ENCODE measurements around the gene MPIG6B.

DNA sequence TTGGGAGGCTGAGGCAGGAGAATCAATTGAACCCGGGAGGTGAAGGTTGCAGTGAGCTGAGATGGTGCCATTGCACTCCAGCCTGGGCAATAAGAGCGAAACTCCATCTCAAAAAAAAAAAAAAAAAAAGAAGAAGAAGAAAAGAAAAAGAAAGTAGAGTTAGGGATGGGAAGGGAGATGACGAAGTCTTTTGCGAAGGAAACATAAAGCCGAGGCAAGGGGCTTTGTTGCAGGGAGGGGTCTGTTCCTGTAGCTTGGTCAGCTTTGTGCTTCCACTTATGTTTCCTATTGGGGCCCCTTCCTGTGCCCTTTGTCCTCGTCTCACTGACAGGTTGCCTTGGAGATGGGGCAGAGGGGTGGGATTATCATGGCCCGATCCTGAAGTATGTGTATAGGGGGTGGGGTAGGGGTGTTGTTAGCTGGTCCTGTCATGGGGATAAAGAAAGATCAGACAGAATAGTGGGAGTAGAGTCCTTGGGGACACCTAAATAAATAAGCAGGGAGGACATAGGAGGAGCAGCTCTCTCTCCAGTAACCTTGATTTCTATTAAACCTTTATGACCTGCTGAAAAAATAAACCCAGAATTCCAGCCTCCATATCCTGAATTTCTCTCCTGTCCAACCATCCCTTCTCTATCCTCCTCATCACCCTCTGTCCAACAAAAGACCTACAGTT lies 14.3 kb downstream of the MPIG6B start:
- TF ChIP-seq, protein P1, sequence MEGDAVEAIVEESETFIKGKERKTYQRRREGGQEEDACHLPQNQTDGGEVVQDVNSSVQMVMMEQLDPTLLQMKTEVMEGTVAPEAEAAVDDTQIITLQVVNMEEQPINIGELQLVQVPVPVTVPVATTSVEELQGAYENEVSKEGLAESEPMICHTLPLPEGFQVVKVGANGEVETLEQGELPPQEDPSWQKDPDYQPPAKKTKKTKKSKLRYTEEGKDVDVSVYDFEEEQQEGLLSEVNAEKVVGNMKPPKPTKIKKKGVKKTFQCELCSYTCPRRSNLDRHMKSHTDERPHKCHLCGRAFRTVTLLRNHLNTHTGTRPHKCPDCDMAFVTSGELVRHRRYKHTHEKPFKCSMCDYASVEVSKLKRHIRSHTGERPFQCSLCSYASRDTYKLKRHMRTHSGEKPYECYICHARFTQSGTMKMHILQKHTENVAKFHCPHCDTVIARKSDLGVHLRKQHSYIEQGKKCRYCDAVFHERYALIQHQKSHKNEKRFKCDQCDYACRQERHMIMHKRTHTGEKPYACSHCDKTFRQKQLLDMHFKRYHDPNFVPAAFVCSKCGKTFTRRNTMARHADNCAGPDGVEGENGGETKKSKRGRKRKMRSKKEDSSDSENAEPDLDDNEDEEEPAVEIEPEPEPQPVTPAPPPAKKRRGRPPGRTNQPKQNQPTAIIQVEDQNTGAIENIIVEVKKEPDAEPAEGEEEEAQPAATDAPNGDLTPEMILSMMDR (IDR thresholded peaks at IDR 0.05), result no peak
- TF ChIP-seq POLR2A (IDR thresholded peaks at IDR 0.05), result no peak
